WTC11 (cell line): ENCODE results near the gene CHRNA1. TPM values are rescaled to one million over a fixed set of nuclear protein-coding genes. Genes with fewer than 3 reads are reported as not detected.

Source experiments
- ATAC-seq: fragments of 200-7000 bp; cut with Tn5 transposase; 2 replicates; pipeline ENCODE4 v1.10.0; 2021; ENCODE audit warnings: mild to moderate bottlenecking, moderate library complexity
- CTCF ChIA-PET: fragments of 300-600 bp; sonication (Branson Sonifier 250); formaldehyde crosslinking; loops from one replicate; lab custom pipeline; 2021; ENCODE audit warnings: antibody characterized with exemption; lab: Charles Lee
- POLR2A ChIA-PET: fragments of 350-600 bp; sonication (Branson Sonifier 250); formaldehyde crosslinking; loops from one replicate; lab custom pipeline; 2021; ENCODE audit warnings: antibody characterized with exemption; lab: Charles Lee
- DNase-seq: peaks from one replicate; pipeline ENCODE4 v3.0.0; 2021; ENCODE audit warnings: low spot score
- H3K27ac Mint-ChIP-seq: 2 replicates; pipeline ENCODE4 v1.8.0; 2021; ENCODE audit warnings: mixed read lengths
- H3K27me3 Mint-ChIP-seq: 2 replicates; pipeline ENCODE4 v1.8.0; 2021; ENCODE audit warnings: low read depth, mild to moderate bottlenecking, moderate library complexity, mixed read lengths
- H3K36me3 Mint-ChIP-seq: 2 replicates; pipeline ENCODE4 v1.8.0; 2021; ENCODE audit warnings: mixed read lengths
- H3K4me1 Mint-ChIP-seq: 2 replicates; pipeline ENCODE4 v1.8.0; 2022; ENCODE audit warnings: mixed read lengths
- H3K4me3 Mint-ChIP-seq: 2 replicates; pipeline ENCODE4 v1.8.0; 2021; ENCODE audit warnings: mild to moderate bottlenecking, moderate library complexity, mixed read lengths
- H3K9me3 Mint-ChIP-seq: 2 replicates; pipeline ENCODE4 v1.8.0; 2021; ENCODE audit warnings: mixed read lengths
- ATF1 ChIP-seq: sonication (generic); formaldehyde crosslinking; IDR thresholded peaks from 2 replicates; pipeline ENCODE4 v1.8.1; 2023; ENCODE audit warnings: mild to moderate bottlenecking, moderate library complexity, missing genetic modification reagents
- ATF3 ChIP-seq: sonication (generic); formaldehyde crosslinking; conservative IDR thresholded peaks from 2 replicates; pipeline ENCODE4 v1.8.1; 2022; ENCODE audit warnings: mild to moderate bottlenecking, missing genetic modification reagents
- CREB1 ChIP-seq: sonication (generic); formaldehyde crosslinking; IDR thresholded peaks from 2 replicates; pipeline ENCODE4 v1.8.0; 2023; ENCODE audit warnings: mild to moderate bottlenecking, missing genetic modification reagents
- E2F1 ChIP-seq: sonication (generic); formaldehyde crosslinking; IDR thresholded peaks from 2 replicates; pipeline ENCODE4 v1.8.0; 2022; ENCODE audit warnings: mild to moderate bottlenecking, missing genetic modification reagents
- E2F5 ChIP-seq: sonication (generic); formaldehyde crosslinking; IDR thresholded peaks from 2 replicates; pipeline ENCODE4 v1.8.1; 2022; ENCODE audit warnings: mild to moderate bottlenecking, moderate library complexity, missing genetic modification reagents
- ESRRA ChIP-seq: sonication (generic); formaldehyde crosslinking; IDR thresholded peaks from 2 replicates; pipeline ENCODE4 v1.8.1; 2022; ENCODE audit warnings: mild to moderate bottlenecking, missing genetic modification reagents, borderline replicate concordance
- ETV6 ChIP-seq: sonication (generic); formaldehyde crosslinking; IDR thresholded peaks from 2 replicates; pipeline ENCODE4 v1.8.1; 2022; ENCODE audit warnings: mild to moderate bottlenecking, missing genetic modification reagents
- FOXP1 ChIP-seq: sonication (generic); formaldehyde crosslinking; IDR thresholded peaks from 2 replicates; pipeline ENCODE4 v1.8.0; 2022; ENCODE audit warnings: missing genetic modification reagents, mild to moderate bottlenecking, moderate library complexity, borderline replicate concordance
- GTF2I ChIP-seq: fragments of 250-450 bp; sonication (Bioruptor Pico); conservative IDR thresholded peaks from 2 replicates; pipeline ENCODE4 v1.4.0; 2021; ENCODE audit warnings: mild to moderate bottlenecking
- MLX ChIP-seq: sonication (generic); formaldehyde crosslinking; IDR thresholded peaks from 2 replicates; pipeline ENCODE4 v1.8.1; 2023; ENCODE audit warnings: mild to moderate bottlenecking, missing genetic modification reagents, moderate library complexity
- MYBL2 ChIP-seq: sonication (generic); formaldehyde crosslinking; IDR thresholded peaks from 2 replicates; pipeline ENCODE4 v1.8.1; 2023; ENCODE audit warnings: mild to moderate bottlenecking, moderate library complexity, missing genetic modification reagents
- NR2C2 ChIP-seq: sonication (generic); formaldehyde crosslinking; IDR thresholded peaks from 2 replicates; pipeline ENCODE4 v1.8.0; 2022; ENCODE audit warnings: mild to moderate bottlenecking, missing genetic modification reagents
- PRDM15 ChIP-seq: sonication (generic); formaldehyde crosslinking; IDR thresholded peaks from 2 replicates; pipeline ENCODE4 v1.8.0; 2022; ENCODE audit warnings: missing genetic modification reagents
- PRRX2 ChIP-seq: fragments of 250-450 bp; sonication (Bioruptor Pico); IDR thresholded peaks from 2 replicates; pipeline ENCODE4 v1.8.0; 2021; ENCODE audit warnings: mild to moderate bottlenecking
- RORB ChIP-seq: fragments of 250-450 bp; sonication (Bioruptor Pico); IDR thresholded peaks from 2 replicates; pipeline ENCODE4 v1.9.0; 2021; ENCODE audit warnings: mild to moderate bottlenecking
- TEAD4 ChIP-seq: sonication (generic); formaldehyde crosslinking; IDR thresholded peaks from 2 replicates; pipeline ENCODE4 v1.8.0; 2022; ENCODE audit warnings: mild to moderate bottlenecking, missing genetic modification reagents
- ZBTB21 ChIP-seq: sonication (generic); formaldehyde crosslinking; IDR thresholded peaks from 2 replicates; pipeline ENCODE4 v1.8.1; 2023; ENCODE audit warnings: mild to moderate bottlenecking, missing genetic modification reagents, borderline replicate concordance
- ZBTB43 ChIP-seq: sonication (generic); formaldehyde crosslinking; IDR thresholded peaks from 2 replicates; pipeline ENCODE4 v1.8.1; 2023; ENCODE audit warnings: mild to moderate bottlenecking, missing genetic modification reagents
- ZMAT4 ChIP-seq: fragments of 250-450 bp; sonication (Bioruptor Pico); IDR thresholded peaks from 2 replicates; pipeline ENCODE4 v1.9.0; 2021; ENCODE audit warnings: mild to moderate bottlenecking
- ZNF219 ChIP-seq: sonication (generic); formaldehyde crosslinking; IDR thresholded peaks from 2 replicates; pipeline ENCODE4 v1.8.0; 2023; ENCODE audit warnings: missing genetic modification reagents, mild to moderate bottlenecking, borderline replicate concordance
- ZNF232 ChIP-seq: sonication (generic); formaldehyde crosslinking; IDR thresholded peaks from 2 replicates; pipeline ENCODE4 v1.8.0; 2022; ENCODE audit warnings: mild to moderate bottlenecking, missing genetic modification reagents
- ZNF263 ChIP-seq: sonication (generic); formaldehyde crosslinking; IDR thresholded peaks from 2 replicates; pipeline ENCODE4 v1.8.1; 2022; ENCODE audit warnings: low read depth, mild to moderate bottlenecking, moderate library complexity, missing genetic modification reagents
- total RNA-seq: library from RNA; stranded (reverse); gene quantifications from 3 replicates; pipeline ENCODE4 v1.2.3, GENCODE V29; 2021
- TF ChIP-seq, protein P1 (sequence below): sonication (generic); formaldehyde crosslinking; IDR thresholded peaks from 2 replicates; pipeline ENCODE4 v1.8.0; 2023; ENCODE audit warnings: mild to moderate bottlenecking, missing genetic modification reagents
- TF ChIP-seq, protein P2 (sequence below): sonication (generic); formaldehyde crosslinking; IDR thresholded peaks from 2 replicates; pipeline ENCODE4 v1.8.0; 2022; ENCODE audit warnings: mild to moderate bottlenecking, missing genetic modification reagents

CHRNA1 gene
- total RNA-seq, 1 experiment from 2014 or later: not detected

- TF ChIP-seq ZNF219: no peak
- TF ChIP-seq ZBTB21 (CRISPR knock-in tag): no peak
- TF ChIP-seq FOXP1: no peak
- TF ChIP-seq, protein P1, sequence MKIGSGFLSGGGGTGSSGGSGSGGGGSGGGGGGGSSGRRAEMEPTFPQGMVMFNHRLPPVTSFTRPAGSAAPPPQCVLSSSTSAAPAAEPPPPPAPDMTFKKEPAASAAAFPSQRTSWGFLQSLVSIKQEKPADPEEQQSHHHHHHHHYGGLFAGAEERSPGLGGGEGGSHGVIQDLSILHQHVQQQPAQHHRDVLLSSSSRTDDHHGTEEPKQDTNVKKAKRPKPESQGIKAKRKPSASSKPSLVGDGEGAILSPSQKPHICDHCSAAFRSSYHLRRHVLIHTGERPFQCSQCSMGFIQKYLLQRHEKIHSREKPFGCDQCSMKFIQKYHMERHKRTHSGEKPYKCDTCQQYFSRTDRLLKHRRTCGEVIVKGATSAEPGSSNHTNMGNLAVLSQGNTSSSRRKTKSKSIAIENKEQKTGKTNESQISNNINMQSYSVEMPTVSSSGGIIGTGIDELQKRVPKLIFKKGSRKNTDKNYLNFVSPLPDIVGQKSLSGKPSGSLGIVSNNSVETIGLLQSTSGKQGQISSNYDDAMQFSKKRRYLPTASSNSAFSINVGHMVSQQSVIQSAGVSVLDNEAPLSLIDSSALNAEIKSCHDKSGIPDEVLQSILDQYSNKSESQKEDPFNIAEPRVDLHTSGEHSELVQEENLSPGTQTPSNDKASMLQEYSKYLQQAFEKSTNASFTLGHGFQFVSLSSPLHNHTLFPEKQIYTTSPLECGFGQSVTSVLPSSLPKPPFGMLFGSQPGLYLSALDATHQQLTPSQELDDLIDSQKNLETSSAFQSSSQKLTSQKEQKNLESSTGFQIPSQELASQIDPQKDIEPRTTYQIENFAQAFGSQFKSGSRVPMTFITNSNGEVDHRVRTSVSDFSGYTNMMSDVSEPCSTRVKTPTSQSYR: no peak
Observed at GRCh38 chr2:174704642-174705041, 59.6 kb downstream of the CHRNA1 start (continued).

- Mint-ChIP-seq H3K27me3 (0 out of 2 replicates have a peak, but pooled peaks cover 1% of the 10 kb centered on the region), H3K27ac (no peak overlapping the region)
- no peak for ATAC-seq
- TF ChIP-seq ESRRA (CRISPR knock-in tag) (no peak), MLX (no peak), ETV6 (CRISPR knock-in tag) (no peak), CREB1 (CRISPR knock-in tag) (no peak), RORB (CRISPR knock-in tag) (no peak), PRRX2 (CRISPR knock-in tag) (no peak), ATF1 (CRISPR knock-in tag) (no peak), E2F1 (CRISPR knock-in tag) (no peak), ZNF232 (CRISPR knock-in tag) (no peak)
- TF ChIP-seq, all 79 proteins: peak for 0
- Mint-ChIP-seq H3K4me1 (peaks cover 3% of the 10 kb centered on the region), H3K9me3 (peaks cover 8% of the 10 kb centered on the region), H3K4me3 (no peak overlapping the region), H3K36me3 (no peaks in the 10 kb centered on the region)
- no peak for DNase-seq
- ChIA-PET POLR2A (no interaction called here), CTCF (interaction anchor here (1.6 kb wide), 1 partner anchor 7 kb away, joined by 6 read pairs; no protein-coding TSS in a partner anchor)
Observed at GRCh38 chr2:174704061-174704460, 60.2 kb downstream of the CHRNA1 start.

DNA sequence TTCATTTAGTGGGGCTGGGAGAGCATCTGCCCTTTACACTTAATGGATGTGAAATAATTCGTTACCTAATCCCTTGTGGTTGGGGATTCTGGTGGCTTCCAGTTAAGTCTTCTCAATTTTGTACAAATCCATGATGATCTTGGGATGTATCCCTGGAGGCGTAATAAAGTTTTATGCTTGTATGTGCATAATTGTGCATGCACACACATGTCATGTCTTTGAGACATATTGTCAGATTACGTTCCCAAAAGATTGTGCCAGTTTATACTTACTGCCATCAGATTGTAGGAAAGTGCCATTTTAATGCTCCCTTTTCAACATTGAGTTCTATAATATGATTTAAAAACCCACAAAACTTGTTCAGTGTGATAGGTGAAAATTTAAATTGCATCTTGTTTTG, 60.8 kb downstream of the CHRNA1 start:
- peaks cover 9% of the 10 kb centered on the region for H3K4me1 Mint-ChIP-seq
- CTCF ChIA-PET: no interaction called here
- no peak overlapping the region for H3K27ac Mint-ChIP-seq
- no peaks in the 10 kb centered on the region for H3K27me3 Mint-ChIP-seq
- H3K4me3 Mint-ChIP-seq: no peak overlapping the region
- no peaks in the 10 kb centered on the region for H3K36me3 Mint-ChIP-seq
- H3K9me3 Mint-ChIP-seq: peaks cover 2% of the 10 kb centered on the region; the same call in 1 of the 2 replicates
- DNase-seq: no peak
- POLR2A ChIA-PET: no interaction called here
- no peak for ATAC-seq
- no peak for TF ChIP-seq ZBTB43 (CRISPR knock-in tag)
- TF ChIP-seq TEAD4 (CRISPR knock-in tag): no peak
- TF ChIP-seq, protein P2, sequence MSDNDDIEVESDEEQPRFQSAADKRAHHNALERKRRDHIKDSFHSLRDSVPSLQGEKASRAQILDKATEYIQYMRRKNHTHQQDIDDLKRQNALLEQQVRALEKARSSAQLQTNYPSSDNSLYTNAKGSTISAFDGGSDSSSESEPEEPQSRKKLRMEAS (CRISPR knock-in tag): no peak
- TF ChIP-seq E2F5 (CRISPR knock-in tag): no peak
- no peak for TF ChIP-seq PRDM15 (CRISPR knock-in tag)
- no peak for TF ChIP-seq GTF2I (CRISPR knock-in tag)
- no peak for TF ChIP-seq ZNF263 (CRISPR knock-in tag)
- TF ChIP-seq ATF3: no peak
- TF ChIP-seq ZNF219: no peak
- TF ChIP-seq ZMAT4: no peak
- no peak for TF ChIP-seq NR2C2 (CRISPR knock-in tag)
- no peak for TF ChIP-seq MYBL2 (CRISPR knock-in tag)
